ENCODE results near the gene C17orf113.

C17orf113 gene

GRCh38 chr17:42050393-42051012, at the start of gene C17orf113:
TSS of gene C17orf113 (minus strand) at chr17:42050601. CDS start at chr17:42043376, 7,225 bp downstream.
- peak; percentile 13 for DNase-seq (ENCODE audit: low read depth)

- no peak for DNase-seq (ENCODE audit: low read depth)
These were observed 48.5 kb upstream of the C17orf113 start for GRCh38 chr17:42098730-42099399.

DNA sequence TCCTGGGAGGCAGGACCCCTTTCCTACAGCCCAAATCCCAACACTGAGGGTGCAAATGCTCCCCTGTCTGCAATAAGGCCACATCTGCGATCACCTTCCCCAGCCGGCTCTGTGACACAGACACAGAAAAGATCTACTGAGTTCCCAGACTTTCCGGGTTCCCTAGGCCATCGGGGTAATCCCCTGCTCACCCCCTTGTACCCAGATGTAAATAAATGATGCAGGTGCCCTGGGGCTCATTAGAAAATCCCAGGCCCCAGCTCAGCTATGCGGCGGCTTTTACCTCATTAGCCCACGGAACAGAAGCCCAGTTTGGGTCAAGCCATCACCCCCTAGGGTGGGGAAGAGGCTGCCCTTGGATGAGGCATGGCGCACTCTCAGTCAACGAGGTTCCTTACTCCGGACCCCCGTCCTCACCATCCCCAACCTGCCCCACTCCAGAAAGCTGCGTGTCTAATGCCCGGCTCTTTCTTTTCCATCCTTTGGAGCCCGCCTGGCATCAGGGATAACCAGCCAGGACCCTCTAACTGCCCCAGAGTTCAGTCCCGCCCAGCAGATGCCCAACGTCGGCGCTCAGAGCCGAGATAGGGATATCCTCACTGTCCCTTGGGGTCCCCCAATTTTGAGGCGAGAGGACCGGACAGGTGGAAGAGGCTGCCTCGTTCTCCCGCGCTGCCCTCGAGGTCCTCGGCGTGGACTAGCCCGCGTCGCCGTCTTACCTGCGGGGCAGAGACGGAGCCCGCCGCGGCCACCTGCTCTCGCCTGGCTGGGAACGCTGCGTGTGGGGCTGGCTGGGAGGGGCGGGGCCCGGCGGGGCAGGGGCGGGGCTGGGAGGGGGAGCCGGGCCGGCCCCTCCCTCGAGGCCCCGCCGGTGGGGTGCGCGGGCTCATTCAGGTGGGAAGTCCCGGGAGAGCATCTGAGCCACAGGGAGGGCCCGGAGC, 47.6 kb upstream of the C17orf113 start, which contains the start of gene ZNF385C:
TSS of gene ZNF385C (minus strand) at position 783 of the 941 bp plus-strand sequence. CDS start 35,417 bp downstream, outside the sequence.
- no peak for DNase-seq (ENCODE audit: low read depth)

GRCh38 chr17:42096360-42097111, 46.1 kb upstream of the C17orf113 start:
- no peak for DNase-seq (ENCODE audit: low read depth)

GRCh38 chr17:42094375-42095069, 44.1 kb upstream of the C17orf113 start:
- DNase-seq (ENCODE audit: low read depth) = no peak

DNA sequence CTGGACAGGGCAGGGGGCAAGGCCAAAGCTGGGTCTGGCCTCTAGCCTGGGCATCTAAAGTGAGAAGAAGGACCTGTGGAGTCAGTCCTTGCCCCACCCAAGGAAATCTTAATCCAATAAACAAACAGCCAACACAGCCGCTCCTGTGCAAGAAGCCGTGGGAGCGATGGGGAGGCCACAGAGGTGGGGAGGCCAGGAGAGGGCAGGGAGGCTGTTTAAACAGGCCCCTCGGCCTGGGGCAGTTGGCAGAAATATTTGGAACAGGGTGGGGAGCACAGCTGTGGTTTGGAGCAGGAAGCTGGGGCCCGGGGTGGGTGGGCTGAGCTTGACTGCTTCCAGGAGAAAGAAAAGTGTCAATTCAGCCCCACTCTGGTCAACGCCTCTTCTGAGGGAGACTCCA, 42.5 kb upstream of the C17orf113 start:
- no peak for DNase-seq (ENCODE audit: low read depth)

DNA sequence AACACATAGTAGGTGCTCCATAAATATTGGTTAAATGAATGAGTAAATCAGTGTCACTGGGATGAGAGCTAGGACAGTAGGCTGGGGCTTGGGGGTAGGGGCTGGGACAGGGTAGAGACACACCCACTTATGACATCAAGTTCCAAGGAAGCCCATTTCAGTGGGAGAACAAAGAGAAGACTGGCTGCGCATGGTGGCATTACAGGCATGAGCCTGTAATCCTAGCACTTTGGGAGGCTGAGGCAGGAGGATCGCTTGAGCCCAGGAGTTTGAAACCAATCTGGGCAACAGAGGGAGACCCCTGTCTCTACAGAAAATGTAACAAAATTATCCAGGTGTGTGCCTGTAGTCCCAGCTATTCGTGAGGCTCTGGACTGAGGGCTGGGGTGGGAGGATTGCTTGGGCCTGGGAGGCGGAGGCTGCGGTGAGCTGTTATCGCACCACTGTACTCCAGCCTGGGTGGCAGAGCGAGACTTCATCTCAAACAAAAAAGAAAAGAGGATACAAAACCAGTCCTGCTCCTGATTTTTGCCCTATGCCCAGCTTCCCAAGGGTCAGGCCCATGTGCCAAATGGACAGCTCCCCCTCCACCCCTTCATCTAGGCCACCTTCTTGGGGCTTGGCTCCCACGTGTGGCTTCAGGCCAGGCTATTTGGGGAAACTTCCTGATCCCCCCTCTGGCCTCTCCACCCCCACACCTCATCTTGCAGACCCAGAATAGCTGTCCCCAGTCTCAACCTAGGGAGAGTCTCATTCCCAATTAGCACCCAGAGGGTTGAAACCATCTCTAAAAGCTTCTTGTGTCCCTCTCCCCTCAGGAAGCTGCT, 40.8 kb upstream of the C17orf113 start:
- DNase-seq (ENCODE audit: low read depth) = no peak

- no peak for DNase-seq (ENCODE audit: low read depth)
These were observed 38.3 kb upstream of the C17orf113 start for GRCh38 chr17:42088736-42089135.

DNA sequence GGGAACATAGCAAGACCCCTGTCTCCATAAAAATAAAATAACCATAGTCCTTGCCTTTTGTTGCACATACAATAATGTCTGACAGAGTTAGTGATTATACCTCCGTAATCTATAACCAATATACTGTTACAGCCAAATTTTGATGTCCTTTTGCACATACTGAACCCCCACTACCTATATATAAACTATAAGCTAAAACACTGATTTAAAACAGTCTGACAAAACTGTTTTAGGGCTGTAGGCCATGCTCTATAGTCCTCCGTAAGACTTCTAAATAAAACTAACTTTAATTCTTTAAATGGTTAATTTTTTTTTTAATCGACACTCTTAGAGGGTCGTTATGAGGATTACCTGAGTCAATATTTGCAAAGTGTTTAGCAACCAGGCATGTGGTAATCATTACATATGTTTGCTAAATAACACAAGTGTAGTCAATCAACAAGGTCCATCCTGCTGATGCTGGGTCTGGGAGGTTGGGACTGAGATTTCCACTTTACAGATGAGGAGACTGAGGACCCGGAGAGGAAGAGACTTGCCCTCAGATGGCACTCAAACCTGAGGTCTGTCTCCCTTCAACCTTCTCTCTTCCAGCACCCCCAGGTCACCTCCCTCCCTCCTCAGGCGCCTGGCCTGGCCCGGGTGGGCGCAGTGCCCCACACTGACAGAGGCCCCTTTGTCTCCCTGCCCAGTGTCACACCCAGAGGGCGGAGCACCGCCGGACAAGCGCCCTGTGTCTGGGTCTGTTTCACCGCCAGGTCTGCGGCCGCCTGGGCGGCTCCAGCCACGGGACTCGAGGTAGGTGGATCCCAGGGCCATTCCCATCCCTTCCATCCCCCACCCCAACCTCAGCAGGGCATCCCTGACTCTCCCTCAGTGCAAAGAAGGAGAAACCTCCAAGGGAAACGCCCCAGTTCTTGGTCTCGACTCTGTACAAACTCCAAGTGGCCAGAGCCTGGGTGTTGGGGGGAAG, 37.6 kb upstream of the C17orf113 start:
- no peak for DNase-seq (ENCODE audit: low read depth)

- no peak for DNase-seq (ENCODE audit: low read depth)
These were observed 36.8 kb upstream of the C17orf113 start for GRCh38 chr17:42087042-42087701.

DNA sequence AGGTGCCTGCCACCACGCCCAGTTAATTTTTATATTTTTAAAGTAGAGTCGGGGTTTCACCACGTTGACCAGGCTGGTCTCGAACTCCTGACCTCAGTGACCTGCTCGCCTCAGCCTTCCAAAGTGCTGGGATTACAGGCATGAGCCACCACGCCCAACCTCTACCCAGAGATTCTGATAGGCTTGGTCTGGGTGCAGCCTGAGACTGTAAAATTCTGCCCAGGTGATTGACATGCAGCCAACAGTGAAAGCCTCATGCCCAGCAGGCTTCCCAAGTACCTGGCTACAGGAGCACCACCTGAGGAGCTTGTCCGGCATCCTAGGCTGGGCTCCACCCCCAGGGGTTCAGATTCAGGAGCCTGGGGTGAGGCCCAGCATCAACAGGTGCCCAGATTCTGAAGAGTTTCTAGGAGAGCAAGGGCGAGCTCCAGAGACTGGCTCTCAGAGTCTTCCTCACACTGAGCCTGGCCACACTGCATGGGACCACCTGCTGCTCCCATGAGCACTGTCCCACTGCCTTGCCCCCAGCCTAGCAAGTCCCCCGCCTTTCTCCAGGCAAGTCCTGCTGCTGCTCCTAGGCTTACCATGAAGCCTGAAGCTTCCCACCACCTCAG, 31.2 kb upstream of the C17orf113 start:
- DNase-seq (ENCODE audit: low read depth) = no peak

DNA sequence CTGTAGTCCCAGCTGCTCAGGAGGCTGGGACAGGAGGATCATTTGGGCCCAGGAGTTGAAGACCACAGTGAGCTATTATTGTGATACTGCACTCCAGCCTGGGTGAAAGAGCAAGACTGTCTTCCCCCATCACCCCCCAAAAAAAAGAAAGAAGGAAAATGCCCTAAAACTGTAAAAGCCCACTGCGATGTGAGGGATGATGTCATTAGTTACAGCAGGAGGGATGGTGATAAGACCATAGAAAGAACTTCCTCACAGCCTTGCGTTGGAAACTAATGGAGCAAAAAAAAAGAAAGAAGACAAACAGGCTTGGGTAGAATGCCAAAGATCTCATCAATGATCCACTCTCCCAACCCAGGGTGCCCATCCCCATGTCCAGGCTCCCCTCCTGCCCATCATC, 29.1 kb upstream of the C17orf113 start:
- DNase-seq (ENCODE audit: low read depth) = no peak

- DNase-seq (ENCODE audit: low read depth) = no peak
These were observed 28.1 kb upstream of the C17orf113 start for GRCh38 chr17:42078396-42079043.

DNA sequence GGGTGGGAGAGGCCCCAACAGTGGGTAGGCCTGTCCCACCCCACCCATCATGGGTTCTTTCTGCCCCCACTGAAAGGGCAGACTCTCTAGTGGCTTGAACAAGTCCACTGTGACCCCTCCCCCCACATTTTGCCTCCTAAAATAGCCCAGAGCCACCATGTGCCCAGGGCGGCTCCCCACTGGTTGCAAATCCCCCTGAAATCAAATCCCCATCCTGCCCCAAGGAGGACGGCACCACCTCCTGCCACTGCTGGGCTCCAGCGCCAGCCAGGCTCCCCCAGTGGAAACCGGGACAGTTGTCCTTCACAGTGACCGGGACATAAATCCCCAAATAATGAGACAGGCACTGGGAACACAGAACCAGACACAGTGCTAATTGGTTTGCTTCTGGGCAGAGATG, 27.4 kb upstream of the C17orf113 start:
- DNase-seq (ENCODE audit: low read depth) = no peak

- DNase-seq (ENCODE audit: low read depth) = no peak
These were observed 26.6 kb upstream of the C17orf113 start for GRCh38 chr17:42076797-42077559.

- no peak for DNase-seq (ENCODE audit: low read depth)
These were observed 25.4 kb upstream of the C17orf113 start for GRCh38 chr17:42075789-42076188.
